ENCODE data around the gene MDFIC2.

DNA sequence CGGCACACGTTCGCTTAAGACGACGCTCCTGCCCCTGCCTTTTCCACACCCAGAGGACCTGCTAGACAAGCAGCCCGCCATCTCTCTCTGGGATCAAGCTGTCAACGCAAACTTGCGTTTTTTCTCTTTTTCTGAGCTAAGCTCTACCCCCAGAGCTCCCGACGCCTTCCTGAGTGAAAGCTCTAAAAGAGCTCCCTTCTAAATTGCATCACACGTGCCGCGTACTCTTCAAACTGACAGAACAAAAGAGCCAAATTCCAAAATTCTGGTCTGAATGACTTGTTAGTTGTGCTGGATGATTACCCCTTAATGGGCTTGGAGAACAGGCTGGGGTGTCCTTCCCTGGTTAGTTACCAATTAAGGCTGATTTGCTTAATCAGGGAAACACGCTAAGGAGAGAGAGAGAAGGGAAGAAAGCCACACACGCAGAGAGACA is 81.2 kb downstream of the MDFIC2 start:
- TF ChIP-seq POLR2AphosphoS5 (IDR thresholded peaks at IDR 0.05; ENCODE audit: low read depth) (no peak), EZH2 (IDR thresholded peaks at IDR 0.05; ENCODE audit: low read depth, unreplicated experiment) (no peak)
- TF ChIP-seq, protein P1, sequence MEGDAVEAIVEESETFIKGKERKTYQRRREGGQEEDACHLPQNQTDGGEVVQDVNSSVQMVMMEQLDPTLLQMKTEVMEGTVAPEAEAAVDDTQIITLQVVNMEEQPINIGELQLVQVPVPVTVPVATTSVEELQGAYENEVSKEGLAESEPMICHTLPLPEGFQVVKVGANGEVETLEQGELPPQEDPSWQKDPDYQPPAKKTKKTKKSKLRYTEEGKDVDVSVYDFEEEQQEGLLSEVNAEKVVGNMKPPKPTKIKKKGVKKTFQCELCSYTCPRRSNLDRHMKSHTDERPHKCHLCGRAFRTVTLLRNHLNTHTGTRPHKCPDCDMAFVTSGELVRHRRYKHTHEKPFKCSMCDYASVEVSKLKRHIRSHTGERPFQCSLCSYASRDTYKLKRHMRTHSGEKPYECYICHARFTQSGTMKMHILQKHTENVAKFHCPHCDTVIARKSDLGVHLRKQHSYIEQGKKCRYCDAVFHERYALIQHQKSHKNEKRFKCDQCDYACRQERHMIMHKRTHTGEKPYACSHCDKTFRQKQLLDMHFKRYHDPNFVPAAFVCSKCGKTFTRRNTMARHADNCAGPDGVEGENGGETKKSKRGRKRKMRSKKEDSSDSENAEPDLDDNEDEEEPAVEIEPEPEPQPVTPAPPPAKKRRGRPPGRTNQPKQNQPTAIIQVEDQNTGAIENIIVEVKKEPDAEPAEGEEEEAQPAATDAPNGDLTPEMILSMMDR (conservative IDR thresholded peaks at IDR 0.05; ENCODE audit: low read depth in 2 of 2) = no peak
